SJSA1 (cell line): ENCODE results near the gene FBXO42. TPM values are rescaled to one million over a fixed set of nuclear protein-coding genes. Genes with fewer than 3 reads are reported as not detected.
A peak's percentile ranks its signal among the peaks of the same experiment; 100 is the strongest.

Experiments
- DNase-seq, 2 experiments: peaks; one replicate each; pipeline ENCODE4 v3.0.0-alpha.2; 2015 to 2020; ENCODE audit warnings: low spot score in 2 of 2, low read depth in 1 of 2
- H3K27ac ChIP-seq: fragments of 250-450 bp; sonication (Bioruptor Pico); 2 replicates; pipeline ENCODE4 v1.5.1; 2020; ENCODE audit warnings: mild to moderate bottlenecking, moderate library complexity
- H3K27me3 ChIP-seq: fragments of 250-450 bp; sonication (Bioruptor Pico); replicated peaks from 2 replicates; pipeline ENCODE4 v1.5.1; 2020; ENCODE audit warnings: mild to moderate bottlenecking, moderate library complexity
- H3K36me3 ChIP-seq: fragments of 250-450 bp; sonication (Bioruptor Pico); 2 replicates; pipeline ENCODE4 v1.5.1; 2020; ENCODE audit warnings: mild to moderate bottlenecking
- H3K4me1 ChIP-seq: fragments of 250-450 bp; sonication (Bioruptor Pico); replicated peaks from 2 replicates; pipeline ENCODE4 v1.6.1; 2021; ENCODE audit warnings: mild to moderate bottlenecking
- H3K4me3 ChIP-seq: fragments of 250-450 bp; sonication (Bioruptor Pico); 2 replicates; pipeline ENCODE4 v1.5.1; 2020; ENCODE audit warnings: mild to moderate bottlenecking
- H3K9me3 ChIP-seq: fragments of 250-450 bp; sonication (Bioruptor Pico); replicated peaks from 2 replicates; pipeline ENCODE4 v1.5.1; 2020; ENCODE audit warnings: mild to moderate bottlenecking
- total RNA-seq: library from RNA; depleted of rRNA; stranded (reverse); fragments of >200 nt; shearing (Covaris generic); gene quantifications from 2 replicates; pipeline ENCODE4 v1.2.3, GENCODE V29; 2014; rRNA removed

FBXO42 gene
- total RNA-seq: 8.3 and 20.0 TPM in 2 replicates

DNA sequence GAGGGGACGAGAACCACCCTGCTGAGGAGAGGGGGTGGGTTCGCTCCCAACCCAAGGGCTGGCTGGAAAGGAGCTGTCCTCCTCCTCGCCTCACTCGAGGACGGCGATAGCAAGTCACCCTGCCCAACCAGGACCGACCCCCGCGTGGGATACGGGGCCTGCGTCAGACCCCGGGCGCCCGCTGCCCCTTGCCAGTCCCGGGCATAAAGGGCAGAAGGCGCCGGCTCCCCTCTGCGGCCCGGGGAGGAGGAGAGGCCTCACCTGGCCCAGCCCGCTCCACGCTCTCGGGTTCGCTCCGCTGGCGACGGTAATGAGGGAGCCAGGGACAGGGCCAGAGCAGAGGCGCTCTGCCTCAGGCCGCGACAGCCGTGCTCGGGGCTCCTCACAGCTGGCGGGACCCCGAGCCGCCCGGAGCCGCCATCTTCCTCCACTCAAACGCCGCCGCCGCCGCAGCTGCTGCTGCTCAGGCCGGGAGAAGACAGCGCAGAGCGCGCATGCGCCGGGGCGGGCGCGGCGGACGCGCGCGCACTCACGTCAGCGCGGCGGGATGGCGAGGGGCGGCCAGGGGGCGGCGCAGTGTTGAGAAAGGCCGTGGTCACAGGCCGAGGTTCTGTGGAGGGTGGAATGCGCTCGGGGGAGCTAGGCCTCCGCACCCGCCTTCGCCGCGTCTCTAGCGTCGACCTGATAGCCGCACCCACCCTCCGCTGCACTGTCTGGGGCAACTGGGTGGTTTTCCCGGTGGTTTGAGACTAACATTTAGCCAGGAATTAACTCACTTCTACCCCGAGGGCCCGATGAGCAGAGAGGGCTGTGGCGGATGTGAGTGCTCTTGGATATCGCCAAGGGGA, at the start of gene FBXO42:
Gene FBXO42, minus strand, starts transcription at position 487 of the 848 bp plus-strand sequence. CDS start 37,062 bp downstream, outside the sequence.
- H3K27ac ChIP-seq: peak within 1 kb of the TSS; percentile 63
- no peaks in the 10 kb centered on the region for H3K27me3 ChIP-seq
- peak within 1 kb of the TSS; percentile 88 for H3K4me3 ChIP-seq
- peak; percentile 94 to 95 for DNase-seq
- H3K4me1 ChIP-seq: peaks cover 32% of the 10 kb centered on the region
- peaks cover 12% of the 10 kb centered on the region for H3K36me3 ChIP-seq
- no peaks in the 10 kb centered on the region for H3K9me3 ChIP-seq

DNA sequence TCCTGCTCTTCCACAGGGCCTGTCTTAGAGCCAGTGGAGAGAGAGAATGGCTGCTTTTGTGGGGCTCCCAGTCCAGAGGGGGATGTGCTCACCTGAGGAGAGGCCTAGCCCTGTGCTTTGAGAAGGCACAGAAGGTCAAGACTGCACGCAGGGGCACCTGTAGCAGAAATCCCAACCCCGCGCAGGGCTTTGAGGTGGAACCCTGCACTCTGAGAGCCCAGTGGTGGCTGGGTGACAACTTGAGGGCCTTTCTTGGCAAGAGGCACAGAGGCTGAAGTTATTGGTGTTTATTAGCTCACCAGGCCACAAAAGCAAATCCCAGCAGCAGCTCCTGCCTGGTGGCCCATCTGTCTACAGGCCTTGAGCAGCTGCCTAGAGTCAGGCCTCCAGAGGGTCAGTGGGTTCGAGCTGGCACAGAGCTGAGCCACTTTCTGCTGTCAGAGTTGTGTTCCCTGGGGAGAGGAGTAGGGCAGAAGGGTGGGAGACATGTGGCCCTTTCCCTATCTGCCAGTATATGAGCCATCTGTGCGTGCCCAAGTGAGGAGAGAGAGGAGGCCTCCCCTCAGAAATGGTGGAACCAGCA, 46.2 kb upstream of the FBXO42 start:
- DNase-seq: no peak

DNA sequence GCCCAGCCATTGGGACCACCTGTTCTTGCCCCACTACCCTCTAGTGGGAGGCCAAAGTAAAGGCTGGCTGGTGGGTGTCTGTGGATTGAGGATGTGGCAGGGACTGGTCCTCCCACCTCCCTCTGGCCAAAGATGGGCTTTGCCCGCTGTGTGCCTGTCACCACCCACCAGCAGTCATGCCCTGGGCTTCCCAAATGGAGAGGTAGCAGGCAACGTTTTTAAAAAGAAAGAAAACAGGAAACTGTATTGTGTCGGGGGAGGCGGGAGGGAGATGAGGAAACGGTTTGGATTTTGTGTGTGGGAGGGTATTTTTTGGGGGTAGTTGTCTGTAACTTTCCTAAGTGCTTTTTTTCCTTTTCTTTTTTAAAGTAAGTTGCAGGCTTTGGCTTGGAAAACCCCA, 44.8 kb upstream of the FBXO42 start:
- H3K4me3 ChIP-seq: no peak overlapping the region
- no peaks in the 10 kb centered on the region; the same call in 1 of the 2 replicates for H3K9me3 ChIP-seq
- H3K4me1 ChIP-seq: no peaks in the 10 kb centered on the region
- H3K27me3 ChIP-seq: no peaks in the 10 kb centered on the region
- H3K27ac ChIP-seq: no peak overlapping the region
- peaks cover 87% of the 10 kb centered on the region for H3K36me3 ChIP-seq
- no peak for DNase-seq

More for the DNA sequence above, 46.2 kb upstream of the FBXO42 start:
- no peak overlapping the region for H3K27ac ChIP-seq
- no peaks in the 10 kb centered on the region for H3K4me1 ChIP-seq
- peaks cover 78% of the 10 kb centered on the region for H3K36me3 ChIP-seq
- H3K27me3 ChIP-seq: no peaks in the 10 kb centered on the region
- H3K9me3 ChIP-seq: no peaks in the 10 kb centered on the region; the same call in 1 of the 2 replicates
- H3K4me3 ChIP-seq: no peak overlapping the region

DNA sequence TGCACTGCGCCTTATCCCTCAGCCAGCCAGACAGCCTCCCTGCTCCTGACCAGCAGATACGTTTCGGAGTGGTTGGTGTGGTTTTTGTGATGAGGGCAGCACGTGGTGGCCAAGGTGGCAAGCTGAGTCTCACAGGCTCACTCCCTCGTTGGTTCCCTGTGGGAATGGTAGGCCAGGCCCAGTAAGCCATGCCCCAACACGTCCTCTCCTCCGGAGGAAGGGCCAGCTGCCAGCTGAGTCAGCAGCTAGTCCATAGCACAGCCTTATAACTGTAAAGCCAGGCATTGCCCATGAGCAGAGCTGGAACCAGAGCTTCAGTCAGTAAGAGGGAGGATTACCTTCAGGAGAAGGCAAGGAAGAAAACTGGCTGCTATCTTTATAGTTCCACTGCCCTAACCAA, 44.3 kb upstream of the FBXO42 start:
- Histone ChIP-seq H3K4me1 (no peaks in the 10 kb centered on the region), H3K27ac (no peak overlapping the region), H3K4me3 (no peak overlapping the region), H3K9me3 (no peaks in the 10 kb centered on the region; the same call in 1 of the 2 replicates), H3K27me3 (no peaks in the 10 kb centered on the region), H3K36me3 (peaks cover 92% of the 10 kb centered on the region)
- DNase-seq: no peak

DNA sequence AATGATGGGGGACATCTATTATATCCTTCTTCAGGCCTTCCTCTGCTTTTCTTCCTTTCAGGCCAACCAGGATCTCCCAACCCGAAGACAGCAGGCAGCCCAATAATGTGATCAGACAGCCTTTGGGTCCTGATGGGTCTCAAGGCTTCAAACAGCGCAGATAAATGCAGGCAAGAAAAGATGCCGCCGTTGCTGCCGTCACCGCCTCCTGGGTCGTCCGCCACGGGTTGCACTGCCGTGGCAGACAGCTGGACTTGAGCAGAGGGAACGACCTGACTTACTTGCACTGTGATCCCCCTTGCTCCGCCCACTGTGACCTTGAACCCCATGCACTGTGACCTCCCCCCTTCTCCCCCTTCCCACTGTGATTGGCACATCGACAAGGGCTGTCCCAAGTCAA, 42.7 kb upstream of the FBXO42 start:
- H3K9me3 ChIP-seq: no peaks in the 10 kb centered on the region
- H3K4me3 ChIP-seq: no peak overlapping the region
- no peaks in the 10 kb centered on the region for H3K27me3 ChIP-seq
- H3K27ac ChIP-seq: no peak overlapping the region
- no peak for DNase-seq
- peaks cover 95% of the 10 kb centered on the region for H3K36me3 ChIP-seq
- no peaks in the 10 kb centered on the region for H3K4me1 ChIP-seq

DNA sequence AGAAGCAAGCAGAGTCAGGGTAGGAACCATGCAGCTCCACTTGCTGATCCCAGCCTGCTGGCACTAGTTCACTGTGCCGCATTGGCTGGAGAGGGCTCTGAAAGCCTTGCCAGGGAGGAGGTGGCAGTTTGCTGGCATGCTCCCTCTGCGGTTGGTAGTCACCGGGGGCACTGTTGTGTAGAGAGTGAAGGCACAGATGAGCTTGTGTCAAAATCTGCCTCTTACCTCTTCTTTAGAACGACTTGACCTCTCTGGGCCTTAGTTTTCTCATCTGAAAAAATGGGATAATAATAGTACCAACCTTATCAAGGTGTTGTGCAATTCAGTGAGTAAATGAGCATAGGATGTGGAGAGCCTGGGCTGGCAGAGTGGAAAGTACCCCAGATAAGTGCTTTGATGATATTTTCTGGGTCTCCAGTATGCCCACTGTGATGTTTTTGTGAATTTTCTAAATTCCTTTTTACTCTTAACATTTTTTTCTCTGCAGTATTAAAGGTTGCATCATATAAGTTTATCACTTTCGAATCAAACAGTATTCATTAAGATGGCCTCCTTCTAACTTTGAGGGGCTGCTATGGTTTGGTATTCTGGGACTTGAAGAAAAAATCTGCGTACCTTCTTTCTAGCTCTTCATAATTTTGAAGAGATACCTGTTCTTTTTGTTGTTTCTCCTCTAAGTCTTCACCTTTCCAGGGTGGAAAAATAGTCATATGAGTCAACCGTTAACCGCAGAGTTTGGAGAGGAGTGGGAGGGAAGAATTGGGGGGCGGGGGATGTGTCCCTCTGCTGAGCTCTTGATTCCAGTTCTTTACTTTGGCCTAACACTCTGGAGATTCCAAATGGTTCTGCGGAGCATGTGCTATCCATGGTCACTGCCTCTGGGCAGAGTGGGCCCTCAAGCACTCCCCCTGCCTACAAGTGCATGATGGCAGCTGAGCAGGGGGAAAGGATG, 41.6 kb upstream of the FBXO42 start:
- no peaks in the 10 kb centered on the region for H3K4me1 ChIP-seq
- no peak overlapping the region for H3K4me3 ChIP-seq
- H3K27me3 ChIP-seq: no peaks in the 10 kb centered on the region
- H3K9me3 ChIP-seq: no peaks in the 10 kb centered on the region
- DNase-seq: no peak
- H3K36me3 ChIP-seq: peaks cover 85% of the 10 kb centered on the region
- no peak overlapping the region for H3K27ac ChIP-seq

DNA sequence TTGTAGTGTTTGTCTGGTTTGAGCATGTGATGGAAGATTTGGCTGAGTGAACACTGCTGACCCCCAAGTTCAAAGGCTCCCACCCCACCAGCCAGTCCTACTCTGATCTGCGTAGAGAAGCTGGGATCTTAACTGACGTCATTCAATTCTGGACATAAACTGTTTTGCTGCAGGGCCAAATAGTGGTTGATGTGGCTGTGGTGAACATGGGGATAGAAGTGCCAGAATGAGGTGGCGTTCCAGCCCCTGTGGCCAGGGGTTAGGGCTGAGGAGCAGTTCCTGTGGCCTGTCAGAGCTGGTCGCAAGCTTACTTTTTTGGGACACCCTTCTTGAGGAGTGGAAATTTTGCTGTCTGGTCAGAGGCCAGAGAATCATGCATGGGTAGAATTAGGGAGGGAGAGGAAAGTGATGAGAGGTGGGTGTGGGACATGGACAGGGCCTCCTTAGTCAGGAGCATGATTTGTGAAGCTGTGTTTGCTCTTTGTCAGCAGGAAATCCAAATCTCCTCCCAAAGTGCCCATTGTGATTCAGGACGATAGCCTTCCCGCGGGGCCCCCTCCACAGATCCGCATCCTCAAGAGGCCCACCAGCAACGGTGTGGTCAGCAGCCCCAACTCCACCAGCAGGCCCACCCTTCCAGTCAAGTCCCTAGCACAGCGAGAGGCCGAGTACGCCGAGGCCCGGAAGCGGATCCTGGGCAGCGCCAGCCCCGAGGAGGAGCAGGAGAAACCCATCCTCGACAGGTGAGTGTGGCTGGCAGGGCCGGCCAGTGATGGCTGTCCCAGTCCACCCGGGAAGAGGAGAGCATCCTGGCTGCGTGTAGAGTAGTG, 40.7 kb upstream of the FBXO42 start:
- no peaks in the 10 kb centered on the region for H3K9me3 ChIP-seq
- H3K27ac ChIP-seq: no peak overlapping the region
- no peak for DNase-seq
- H3K36me3 ChIP-seq: peaks cover 76% of the 10 kb centered on the region
- H3K27me3 ChIP-seq: no peaks in the 10 kb centered on the region
- peaks cover 5% of the 10 kb centered on the region for H3K4me1 ChIP-seq
- no peak overlapping the region for H3K4me3 ChIP-seq

DNA sequence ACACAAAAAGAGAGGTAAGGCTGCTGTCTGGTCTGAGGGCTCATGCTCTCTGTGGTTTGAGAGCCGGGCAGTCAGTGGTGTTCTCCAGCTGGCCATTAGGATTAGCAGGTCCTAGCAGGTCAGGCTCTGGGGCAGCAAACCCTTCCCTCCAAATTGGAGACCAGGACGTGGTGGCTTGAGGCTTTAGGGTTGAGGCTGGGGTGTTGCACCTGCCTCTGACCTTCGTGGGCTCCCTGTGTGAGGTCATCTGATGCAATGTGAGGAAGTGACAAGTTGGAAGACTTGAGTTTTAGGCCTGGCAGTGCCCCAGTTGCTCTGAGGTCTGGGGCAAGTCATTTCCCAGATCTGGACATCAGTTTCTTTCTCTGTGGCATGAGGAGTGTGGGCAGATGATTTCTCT, 39.1 kb upstream of the FBXO42 start:
- no peak for DNase-seq
- Histone ChIP-seq H3K4me3 (no peak overlapping the region), H3K36me3 (peaks cover 71% of the 10 kb centered on the region), H3K27ac (no peak overlapping the region), H3K4me1 (peaks cover 20% of the 10 kb centered on the region), H3K27me3 (no peaks in the 10 kb centered on the region), H3K9me3 (no peaks in the 10 kb centered on the region)

DNA sequence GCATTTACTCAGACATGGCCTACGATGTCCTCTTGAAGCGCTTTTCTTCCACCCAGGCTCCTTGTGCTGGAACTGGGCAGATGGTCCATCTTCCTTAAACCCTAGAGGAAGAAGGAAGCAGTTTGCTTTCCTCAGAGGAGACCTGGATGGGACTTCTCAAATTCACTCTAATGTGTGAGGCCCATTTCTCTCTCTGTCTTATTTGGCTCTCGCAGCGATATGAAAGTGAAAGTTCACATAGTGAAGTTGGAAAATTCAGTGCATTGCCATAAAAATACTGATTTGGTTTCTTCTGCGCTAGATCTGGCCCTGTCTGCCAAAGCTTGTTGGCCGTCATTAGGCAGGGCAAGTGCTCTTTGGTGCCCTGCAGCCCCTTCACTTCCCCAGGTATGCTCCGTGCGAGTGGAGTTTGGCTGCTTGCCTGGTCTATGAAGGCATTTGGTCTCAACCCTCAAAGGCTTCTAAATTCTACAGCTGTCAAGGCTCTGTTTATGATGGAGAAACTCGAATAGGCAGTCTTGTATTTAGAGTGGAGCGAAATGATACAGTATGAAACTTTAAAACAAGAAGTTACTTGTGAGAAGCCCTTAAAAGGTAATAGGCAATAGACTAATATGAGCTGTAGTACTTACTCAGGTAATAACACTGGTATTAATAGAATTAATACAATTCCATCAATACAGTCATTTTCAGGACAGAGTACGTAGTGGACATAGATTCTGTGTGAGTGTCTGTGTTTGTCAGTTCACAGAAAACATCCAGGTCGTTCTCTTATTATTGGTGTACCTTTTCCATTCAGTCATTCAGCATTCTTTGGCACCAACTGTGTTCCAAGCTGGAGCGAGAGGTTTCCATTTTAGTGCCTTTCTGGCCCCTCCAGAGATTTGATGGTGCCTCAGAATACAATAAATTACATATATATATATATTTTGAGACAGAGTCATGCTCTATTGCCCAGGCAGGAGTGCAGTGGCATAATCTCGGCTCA, 35.2 kb upstream of the FBXO42 start:
- Histone ChIP-seq H3K4me3 (peak overlapping the region; percentile 6; the same call in 1 of the 2 replicates), H3K36me3 (peaks cover 47% of the 10 kb centered on the region), H3K9me3 (no peaks in the 10 kb centered on the region), H3K27me3 (no peaks in the 10 kb centered on the region), H3K4me1 (peaks cover 43% of the 10 kb centered on the region), H3K27ac (peak overlapping the region; percentile 24; the same call in 1 of the 2 replicates)
- no peak for DNase-seq

DNA sequence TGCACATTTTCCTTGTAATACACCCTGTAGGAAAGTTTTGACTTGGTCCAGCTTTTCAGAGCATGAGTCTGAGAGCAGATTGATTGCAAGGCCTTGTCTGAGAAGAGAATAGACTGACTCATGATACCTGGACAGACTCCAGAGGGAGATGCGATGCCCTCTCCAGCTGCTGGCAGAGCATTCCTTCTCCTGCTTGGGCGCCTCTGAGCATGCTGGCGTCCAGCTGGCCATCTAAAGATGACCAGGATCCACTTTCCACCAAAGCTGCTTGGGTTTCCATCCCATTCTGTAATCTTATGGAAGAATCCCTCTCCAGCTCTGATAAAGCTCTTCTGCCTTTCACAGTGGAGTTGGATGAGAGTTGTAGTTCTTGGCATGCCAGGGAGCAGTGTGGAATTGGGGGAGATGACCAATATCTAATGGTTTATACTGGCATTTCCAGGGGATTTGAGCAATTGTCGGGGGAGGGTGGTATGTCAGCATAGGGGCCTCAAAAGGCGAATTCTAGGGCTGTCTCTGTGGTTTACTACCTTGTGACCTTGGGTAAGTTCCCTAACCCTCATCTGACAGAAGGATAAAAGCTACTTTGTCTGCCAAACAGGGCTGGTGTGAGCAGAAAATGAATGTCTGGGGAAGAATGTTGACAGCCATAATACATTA, 34.3 kb upstream of the FBXO42 start:
- peak; percentile 55 to 72 for DNase-seq
- Histone ChIP-seq H3K4me1 (peaks cover 43% of the 10 kb centered on the region), H3K9me3 (no peaks in the 10 kb centered on the region), H3K27ac (peak overlapping the region; percentile 24; the same call in 1 of the 2 replicates), H3K27me3 (no peaks in the 10 kb centered on the region), H3K4me3 (no peak overlapping the region), H3K36me3 (peaks cover 41% of the 10 kb centered on the region)

DNA sequence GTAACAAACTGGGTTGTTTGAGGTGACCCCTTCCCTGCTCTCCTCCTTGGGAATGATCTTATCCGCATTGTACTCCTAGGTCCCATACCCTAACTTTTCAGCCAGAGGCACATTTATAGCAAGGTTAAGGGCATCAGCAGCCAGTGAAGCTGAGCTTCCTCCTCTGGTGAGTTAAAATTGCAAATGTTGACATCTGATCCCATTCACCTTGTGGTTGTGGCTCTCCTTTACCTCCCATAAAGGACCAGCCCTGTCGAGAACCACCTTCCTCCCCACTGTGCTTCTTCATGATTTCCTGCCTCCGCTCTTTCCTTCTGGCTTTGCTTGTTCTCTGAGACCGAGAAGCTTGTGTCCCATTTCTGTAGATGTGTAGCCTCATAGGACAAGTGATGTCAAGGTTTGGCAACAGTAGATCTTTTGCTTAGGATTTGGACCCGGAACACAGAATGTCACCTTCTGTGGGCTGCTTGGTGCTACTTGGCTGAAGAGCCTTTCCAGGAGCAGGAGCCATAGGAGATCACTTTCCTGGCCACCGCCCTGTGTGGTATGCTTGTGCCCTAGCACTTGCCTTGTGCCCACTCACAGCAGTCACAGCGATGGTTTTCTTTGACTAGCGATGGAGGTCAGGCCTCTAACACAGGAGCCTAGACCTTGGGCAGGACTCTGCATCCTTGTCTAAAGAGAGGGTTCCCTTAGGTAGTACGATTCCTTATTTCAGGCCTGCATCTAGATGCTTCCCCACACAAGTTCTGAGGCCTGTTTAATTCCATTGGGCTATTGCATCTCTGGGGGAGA, 33.6 kb upstream of the FBXO42 start:
- Histone ChIP-seq H3K36me3 (peaks cover 36% of the 10 kb centered on the region), H3K4me3 (no peak overlapping the region), H3K9me3 (no peaks in the 10 kb centered on the region), H3K27ac (peak overlapping the region; percentile 12; the same call in 1 of the 2 replicates), H3K4me1 (peaks cover 43% of the 10 kb centered on the region), H3K27me3 (no peaks in the 10 kb centered on the region)
- no peak for DNase-seq
